NOMO-1 treated with DMSO at 0.1 percent for 48 hours (cell line): ENCODE results near the gene CA12.
A peak's percentile ranks its signal among the peaks of the same experiment; 100 is the strongest.

Source experiments
- DNase-seq: peaks from one replicate; lab custom pipeline; 2025; ENCODE audit not compliant: unreplicated experiment; lab: John Stamatoyannopoulos, UW

The CA12 gene

GRCh38 chr15:63402498-63403253 lies 21.0 kb upstream of the CA12 start:
- DNase-seq: peak; percentile 48

DNA sequence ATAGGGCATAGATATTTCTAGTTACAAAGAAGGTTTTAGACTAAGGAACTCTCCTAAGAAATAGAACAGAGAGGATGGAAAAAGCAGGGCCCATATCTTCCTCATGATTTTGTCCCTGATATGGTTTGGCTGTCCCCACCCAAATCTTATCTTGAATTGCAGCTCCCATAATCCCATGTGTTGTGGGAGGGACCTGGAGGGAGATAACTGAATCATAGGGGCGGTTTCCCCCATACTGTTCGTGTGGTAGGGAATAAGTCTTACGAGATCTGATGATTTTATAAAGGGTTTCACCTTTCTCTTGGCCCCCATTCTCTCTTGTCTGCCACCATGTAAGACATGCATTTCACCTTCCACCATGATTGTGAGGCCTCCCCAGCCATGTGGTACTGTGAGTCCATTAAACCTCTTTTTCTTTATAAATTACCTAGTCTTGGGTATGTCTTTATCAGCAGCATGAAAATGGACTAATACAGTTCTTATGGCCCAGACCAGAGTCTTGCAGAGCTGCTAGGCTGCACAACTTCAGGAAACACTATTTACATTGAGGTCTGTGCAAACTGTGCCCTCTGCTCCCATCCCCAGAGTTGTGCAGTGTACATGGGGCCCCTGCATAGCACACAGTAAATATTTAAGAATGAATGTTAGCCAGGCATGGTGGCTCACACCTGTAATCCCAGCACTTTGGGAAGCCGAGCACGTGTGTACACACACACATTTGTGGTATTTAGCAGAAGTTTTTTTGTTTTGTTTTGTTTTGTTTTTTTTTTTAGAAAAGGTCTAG lies 20.3 kb upstream of the CA12 start:
- DNase-seq: no peak

GRCh38 chr15:63401078-63401477 lies 19.4 kb upstream of the CA12 start:
- DNase-seq: no peak

GRCh38 chr15:63398456-63398855 lies 16.8 kb upstream of the CA12 start:
- DNase-seq: no peak

- DNase-seq: no peak
Measured at GRCh38 chr15:63396152-63396928, 14.7 kb upstream of the CA12 start.

GRCh38 chr15:63395730-63396151 lies 14.1 kb upstream of the CA12 start:
- no peak for DNase-seq

DNA sequence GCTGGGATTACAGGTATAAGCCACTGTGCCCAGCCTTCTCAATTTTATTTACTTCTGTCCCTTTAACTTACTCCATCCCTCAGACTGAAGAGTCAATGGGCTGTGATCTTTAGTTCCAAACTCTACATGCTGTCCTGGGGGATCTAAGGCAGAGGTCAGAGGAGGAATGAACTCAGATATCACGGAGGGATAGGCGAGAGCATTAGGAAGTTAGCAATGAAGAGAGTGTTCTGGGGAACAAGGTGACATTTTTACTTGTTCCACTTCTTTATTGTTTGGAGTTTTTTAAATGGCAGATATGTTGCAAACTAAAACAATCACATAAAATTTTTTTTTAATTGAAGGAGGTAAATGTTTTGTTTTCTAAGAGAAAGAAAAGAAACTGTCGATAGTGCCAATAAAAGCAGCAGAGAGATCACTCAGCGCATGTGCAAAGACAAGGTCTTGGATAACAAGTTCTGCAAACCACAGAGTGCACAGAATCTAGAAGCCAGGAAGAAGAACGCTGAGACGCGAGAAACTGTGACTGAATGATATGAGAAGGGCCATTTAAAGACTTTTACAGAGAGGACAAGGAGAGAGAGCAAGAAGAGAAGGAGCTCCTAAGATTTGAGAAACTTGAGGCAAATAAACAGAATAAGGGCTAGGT lies 10.8 kb upstream of the CA12 start:
- DNase-seq: no peak

DNA sequence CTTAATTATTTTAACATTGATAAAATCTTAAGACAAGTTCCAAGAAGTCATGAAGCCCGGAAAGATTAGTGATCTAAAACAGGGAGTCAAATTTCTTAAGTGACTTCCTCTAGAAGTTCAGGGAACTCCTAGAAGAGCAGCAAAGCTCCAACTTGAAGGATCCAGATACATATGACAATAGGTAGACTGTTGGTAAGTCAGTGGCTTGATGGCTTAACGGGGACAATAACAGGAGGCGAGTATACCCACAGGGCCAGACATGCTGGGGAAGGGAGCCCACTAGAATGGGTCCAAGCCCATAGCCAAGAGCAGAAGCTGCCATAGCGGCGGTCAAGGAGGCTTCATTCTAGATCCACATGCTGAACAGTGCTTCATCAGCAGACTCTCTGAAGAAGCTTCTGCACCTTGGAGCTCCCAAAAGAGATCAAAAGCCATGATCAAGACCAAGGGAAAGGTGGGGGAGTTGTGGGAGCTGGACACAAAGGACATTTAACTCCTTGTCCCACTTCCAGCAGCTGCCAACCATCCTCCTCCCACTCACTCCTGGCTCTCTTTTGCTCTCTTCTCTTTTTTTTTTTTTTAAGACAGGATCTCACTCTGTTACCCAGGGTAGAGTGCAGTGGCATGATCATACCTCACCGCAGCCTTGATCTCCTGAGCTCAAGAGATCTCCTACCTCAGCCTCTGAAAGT lies 10.2 kb upstream of the CA12 start:
- DNase-seq: no peak

DNA sequence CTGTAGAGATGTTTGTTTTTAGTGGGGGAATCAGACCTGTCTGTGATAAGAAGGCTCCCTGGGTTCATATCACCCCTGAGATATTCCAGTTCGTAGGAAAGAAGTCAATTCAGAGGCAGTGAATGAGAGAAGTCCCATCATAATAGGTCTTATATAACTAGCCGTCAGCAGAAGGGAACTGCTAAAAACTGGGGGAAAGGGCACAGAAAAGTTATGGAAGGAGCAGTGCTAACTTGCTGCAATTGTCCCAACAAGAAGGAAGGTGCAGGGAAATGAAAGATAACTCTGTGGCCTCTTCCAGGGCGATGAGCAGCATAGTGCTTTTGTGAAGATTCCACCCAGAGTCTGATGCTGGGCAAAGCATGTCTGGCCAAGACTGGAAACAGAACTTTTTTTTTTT lies 9.0 kb upstream of the CA12 start:
- no peak for DNase-seq

GRCh38 chr15:63389902-63390670 lies 8.4 kb upstream of the CA12 start:
- DNase-seq: no peak

GRCh38 chr15:63388511-63388910 lies 6.9 kb upstream of the CA12 start:
- no peak for DNase-seq

DNA sequence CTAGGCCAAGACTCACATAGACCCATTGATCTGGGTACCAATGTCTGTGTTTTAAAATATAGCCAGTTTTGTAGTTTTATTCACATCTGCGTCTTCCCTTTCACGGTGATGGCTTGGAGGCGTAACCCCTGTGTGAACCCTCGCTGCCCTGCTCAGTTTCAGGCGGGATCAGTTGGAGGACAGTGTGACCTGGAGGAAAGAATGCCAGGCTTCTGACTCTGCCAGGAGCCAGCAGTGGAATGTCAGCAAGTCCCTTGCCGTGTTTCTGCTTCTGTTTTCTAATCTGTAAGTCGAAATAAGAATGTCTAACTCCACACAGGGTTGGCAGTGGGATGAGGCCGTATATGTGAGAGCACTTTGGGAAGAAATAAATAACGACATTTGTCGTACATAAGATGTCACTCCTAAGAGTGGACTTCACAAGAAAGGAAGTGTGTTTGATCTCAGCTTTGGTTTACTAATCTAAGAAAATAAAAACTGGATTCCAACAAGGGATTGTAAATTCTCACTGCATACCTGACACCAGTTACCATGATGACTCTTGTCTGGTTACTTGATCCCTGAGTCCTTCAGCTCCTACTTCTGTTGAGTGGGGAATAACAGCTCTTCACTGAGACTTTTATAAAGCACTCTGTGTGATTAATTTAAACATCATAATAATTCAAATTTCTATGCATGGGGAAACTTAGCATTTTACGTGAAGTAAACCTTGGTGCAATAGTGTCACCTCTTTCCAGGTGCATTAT lies 6.3 kb upstream of the CA12 start:
- DNase-seq: no peak

GRCh38 chr15:63385911-63386531 lies 4.4 kb upstream of the CA12 start:
- no peak for DNase-seq

DNA sequence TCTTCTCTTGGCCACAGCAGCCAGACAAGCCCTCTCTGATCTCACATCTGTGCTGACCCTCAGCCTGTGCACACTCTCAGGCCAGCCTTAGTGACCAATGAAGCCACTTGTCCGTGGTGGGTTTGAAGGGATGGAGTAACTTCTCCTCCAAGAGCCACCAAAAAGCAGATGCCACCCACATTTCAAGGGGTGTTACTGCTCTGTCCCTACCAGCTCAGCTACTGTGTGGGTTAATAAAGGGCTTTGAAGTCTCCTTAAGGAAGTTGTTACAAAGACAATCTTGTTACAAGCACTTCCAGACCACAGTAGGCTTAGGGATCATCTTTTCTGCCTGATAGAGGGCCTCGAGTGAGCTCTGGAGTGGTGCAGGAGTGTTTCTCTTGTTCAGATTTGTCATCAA lies 3.3 kb upstream of the CA12 start:
- DNase-seq: no peak

- no peak for DNase-seq
Measured at GRCh38 chr15:63382966-63383710, 1.5 kb upstream of the CA12 start.

DNA sequence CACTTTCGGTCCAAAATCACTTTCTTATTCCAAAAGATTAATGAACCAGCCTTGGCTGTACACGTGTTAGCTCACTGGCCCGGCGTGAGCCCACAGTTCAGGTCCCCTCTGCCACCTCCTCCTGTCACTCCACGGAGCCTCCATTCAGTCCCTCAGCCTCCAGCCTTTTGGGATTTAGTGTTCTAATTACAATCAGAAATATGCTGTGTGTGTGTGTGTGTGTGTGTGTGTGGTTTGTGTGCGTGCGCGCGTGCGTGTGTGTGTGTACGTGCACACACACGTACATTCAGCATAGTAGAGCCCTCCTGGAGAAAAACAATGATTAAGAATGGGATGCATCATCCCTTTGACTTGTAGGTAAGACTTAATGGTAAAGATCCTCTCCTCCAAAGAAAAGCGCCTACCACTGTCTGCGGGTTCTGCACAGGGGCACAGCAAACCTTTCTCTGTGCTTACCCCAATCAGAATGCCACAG lies 801 bp downstream of the CA12 start:
- no peak for DNase-seq

DNA sequence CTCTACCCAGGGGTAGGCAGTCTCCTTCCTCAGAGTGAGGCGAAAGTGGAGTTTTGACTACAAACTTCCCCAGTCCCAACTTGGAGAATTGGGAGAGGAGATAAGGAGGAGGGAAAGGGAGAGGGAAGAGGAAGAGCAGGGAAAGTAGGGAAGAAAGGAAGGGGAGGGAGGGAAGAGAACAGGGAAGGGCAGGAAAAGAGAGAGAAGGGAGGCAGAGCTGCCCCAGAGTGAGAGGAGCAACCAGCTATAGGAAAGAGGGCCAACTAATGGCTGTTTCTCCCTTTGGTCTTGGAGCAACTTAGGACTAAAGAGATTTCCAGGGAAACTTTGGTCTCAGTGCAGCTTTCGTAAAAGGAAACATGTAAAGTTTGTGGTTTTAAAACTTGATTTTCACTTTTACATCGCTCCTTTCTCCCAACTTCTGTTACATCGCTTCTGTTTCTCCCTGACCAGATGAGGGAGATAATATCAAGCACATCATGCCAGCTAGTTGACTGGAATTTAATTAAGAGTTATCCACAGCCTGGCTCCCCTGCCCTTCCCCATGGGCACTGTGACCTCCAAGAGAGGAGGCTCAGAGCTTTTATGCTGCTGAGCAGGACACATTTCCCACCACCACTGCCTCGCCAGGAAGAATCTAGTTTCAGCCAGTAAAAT lies 1.4 kb downstream of the CA12 start:
- no peak for DNase-seq
